GM19452 (cell line): Measurements from ENCODE around the gene COL23A1.
"Not testable (repeated sequence)": the region's sequence is repeated elsewhere in the genome, so short reads cannot be mapped to it uniquely, and the experiment has no call there.

ENCODE experiments used
- ATAC-seq: cut with Tn5 transposase; IDR thresholded peaks from one replicate; pipeline ENCODE4 v1.9.1; 2021; ENCODE audit not compliant: unreplicated experiment

The COL23A1 gene

DNA sequence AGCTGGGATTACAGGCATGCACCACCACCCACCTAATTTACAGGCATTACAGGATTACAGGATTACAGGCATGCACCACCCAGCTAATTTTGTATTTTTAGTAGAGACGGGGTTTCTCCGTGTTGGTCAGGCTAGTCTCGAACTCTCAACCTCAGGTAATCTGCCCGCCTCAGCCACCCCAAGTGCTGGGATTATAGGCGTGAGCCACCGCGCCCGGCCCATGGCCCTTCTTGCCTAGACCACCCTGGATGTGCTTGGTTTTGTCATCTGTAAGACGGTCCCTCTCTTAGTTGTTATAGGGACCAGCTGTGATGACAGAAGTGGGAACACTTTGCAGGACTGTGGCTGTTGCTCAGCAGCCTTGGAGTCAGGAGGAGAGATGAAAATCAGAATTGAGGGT is 354.1 kb downstream of the COL23A1 start:
- ATAC-seq = no peak

DNA sequence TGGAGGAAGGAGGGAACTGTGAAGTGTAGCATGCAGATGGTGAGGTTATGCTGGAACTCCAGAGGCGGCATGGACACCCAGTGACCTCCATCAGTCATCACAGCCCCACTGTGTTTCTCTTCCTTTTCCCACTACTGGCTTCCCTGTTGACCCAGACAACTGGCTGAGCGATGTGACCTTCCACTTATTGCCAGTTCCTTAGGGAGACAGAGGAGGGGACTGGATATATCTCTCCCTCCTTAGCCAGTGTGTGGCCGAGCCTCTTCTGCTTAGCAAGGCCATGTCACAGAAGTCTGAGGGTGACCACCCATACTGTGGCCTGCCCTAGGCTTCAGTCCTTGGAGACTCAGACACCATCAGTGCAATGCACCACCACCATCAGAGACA is 354.6 kb downstream of the COL23A1 start:
- no peak for ATAC-seq

- ATAC-seq = no peak
Measured at GRCh38 chr5:178234750-178235587, 355.2 kb downstream of the COL23A1 start.

DNA sequence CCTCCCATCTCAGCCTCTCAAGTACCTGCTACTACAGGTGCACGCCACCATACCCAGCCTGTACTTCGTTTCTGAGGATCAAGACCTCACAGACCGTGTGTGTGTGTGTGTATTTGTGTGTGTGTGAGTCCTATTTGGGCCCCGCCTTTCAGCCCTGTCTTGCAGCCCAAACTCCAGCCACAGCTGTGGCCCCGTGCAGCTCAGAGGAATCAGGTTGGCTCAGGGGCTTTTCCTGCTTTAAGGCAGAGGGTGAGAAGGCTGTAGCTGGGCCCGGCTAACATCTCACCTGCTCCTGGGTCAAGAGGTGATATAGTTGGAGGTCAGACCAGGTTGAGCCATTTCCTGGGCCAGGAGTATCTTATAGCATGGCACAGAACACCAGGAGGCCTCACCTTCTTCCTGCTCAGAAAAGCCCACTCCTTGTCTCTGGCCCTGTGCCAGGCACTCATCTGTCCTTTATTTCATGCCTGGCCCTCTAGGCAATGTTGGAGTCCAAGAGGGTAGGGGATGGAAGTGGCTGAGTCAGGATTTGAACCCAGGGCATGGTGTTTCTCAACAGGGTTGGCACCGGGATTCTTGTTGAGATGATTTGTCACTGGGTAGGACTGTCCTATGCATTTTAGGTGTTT is 356.0 kb downstream of the COL23A1 start:
- ATAC-seq = no peak

GRCh38 chr5:178232920-178233429 is 357.2 kb downstream of the COL23A1 start:
- ATAC-seq = no peak

- ATAC-seq = peak; percentile 70
Measured at GRCh38 chr5:178232124-178232919, 357.9 kb downstream of the COL23A1 start, which contains the start of gene PHYKPL. TSS of gene PHYKPL (minus strand) at chr5:178232802. CDS start at chr5:178232550, 252 bp downstream.

DNA sequence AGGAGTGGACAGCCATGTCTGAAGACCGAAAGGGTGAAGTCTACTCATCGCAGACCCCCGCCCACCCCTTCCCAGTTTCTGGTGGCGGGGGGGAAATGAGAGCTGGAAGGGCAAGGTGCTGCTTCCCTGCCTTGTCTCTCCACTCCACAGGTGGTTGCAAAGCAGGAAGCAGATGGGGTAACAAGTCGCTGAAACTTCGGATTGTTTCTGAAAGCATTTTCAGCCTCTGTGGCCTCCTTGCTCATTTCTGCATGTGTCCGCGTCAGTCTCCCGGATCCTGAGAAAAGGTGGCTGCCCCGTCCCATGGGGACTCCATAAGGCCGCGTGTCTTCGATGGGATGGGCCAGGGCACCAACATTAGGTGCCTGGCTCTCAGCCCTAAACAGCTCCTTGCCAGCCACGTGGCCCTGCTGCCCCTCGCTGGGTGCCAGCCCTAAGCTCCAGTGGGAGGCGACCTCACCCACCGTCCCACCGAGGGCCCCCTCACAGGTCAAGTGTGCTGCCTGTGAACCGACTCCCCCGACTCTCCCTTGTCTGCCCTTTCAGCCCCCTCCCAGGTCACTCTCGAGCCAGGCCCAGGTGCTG is 358.6 kb downstream of the COL23A1 start:
- no peak for ATAC-seq

- no peak for ATAC-seq
Measured at GRCh38 chr5:178230879-178231538, 359.2 kb downstream of the COL23A1 start.

DNA sequence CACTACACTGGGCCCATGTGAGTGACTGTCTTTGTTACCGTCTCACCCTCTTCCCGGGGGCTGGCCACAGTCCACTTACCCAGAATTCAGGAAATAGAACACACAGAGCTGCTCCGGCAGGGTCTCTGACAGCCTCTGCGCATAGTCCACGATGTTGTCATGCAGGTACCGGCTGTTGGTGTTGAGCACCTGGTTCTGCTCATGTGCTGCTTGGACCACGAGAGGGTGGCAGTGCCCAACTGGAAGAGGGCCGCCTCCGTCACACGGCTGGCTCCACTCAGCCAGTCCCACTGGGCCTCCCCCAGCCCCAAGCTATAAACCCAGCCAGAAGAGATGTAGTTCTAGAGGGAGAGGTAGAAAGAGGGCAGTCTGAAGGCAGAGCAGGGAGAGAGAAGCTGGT is 360.3 kb downstream of the COL23A1 start:
- no peak for ATAC-seq

DNA sequence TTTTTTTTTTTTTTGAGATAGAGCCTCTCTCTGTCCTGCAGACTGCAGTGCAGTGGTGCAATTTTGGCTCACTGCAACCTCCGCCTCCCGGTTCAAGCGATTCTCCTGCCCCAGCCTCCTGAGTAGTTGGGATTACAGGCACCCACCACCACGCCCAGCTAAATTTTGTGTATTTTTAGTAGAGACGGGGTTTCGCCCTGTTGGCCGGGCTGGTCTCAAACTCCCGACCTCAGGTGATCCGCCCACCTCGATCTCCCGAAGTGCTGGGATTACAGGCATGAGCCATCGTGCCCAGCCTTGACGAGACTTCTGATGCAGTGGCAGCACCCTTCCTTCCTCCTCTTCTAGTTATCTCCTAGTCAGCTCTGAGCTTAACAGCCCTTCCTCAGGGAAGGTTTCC is 361.1 kb downstream of the COL23A1 start:
- not testable (repeated sequence) for ATAC-seq

DNA sequence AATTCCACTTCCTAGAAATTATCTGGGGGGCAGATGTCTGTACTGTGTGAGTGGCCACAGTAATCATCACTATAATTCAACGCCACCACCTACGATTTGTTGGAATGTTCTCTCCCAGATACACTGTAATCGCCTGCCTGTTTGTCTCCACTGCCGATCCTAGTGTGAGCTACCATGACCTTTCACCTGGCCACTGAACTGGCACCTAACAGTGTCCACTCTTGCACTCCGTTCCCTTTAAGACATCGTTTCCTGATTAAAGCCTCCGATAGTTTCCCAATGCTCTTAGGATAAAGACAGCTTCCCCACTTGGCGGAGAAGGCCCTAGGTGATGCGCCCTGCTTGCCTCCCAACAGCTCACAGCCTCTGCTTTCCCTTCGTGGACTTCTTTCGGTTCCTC is 361.6 kb downstream of the COL23A1 start:
- ATAC-seq = no peak

GRCh38 chr5:178227929-178228328 is 362.3 kb downstream of the COL23A1 start:
- no peak for ATAC-seq

GRCh38 chr5:178227138-178227659 is 363.0 kb downstream of the COL23A1 start:
- ATAC-seq = no peak

DNA sequence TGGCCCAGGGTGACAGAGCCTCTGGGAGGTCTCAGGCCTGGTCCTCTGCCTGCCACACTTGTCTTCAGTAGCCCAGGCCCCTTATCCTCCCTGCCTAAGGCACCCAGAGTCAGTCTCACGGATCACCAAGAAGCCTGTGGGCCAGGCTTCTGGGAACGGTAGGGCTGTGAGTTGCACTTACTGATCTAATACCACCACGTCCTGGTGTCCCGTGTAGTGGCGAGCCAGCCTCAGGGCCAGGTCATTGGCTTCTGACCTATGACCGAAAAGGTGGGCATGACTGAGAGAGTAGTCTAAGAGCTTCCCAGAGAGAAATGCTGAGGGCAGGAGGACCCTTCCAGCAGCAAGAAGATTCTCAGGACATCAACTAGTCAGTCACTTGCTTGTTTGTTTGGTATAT is 365.0 kb downstream of the COL23A1 start:
- ATAC-seq = no peak

DNA sequence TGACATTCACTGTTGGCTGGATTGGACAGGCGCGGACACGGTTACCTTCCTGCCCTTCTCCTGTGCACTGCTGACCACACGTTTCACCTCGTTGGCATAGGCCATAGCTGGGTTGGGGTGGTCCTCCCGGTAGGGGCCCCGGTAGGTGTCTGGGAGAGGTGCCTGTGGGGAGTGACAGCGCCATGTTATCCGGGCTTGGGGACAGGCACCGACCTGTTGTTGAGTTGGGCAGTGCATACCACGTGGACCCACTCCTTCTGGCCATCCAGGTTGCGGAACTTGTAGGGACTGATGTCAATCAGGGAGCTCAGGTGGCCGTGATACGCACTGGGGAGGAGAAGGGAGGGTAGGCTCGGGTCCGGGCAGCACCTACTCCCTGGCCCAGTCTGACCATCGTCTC is 365.8 kb downstream of the COL23A1 start:
- no peak for ATAC-seq

- no peak for ATAC-seq
Measured at GRCh38 chr5:178223828-178224335, 366.3 kb downstream of the COL23A1 start.

DNA sequence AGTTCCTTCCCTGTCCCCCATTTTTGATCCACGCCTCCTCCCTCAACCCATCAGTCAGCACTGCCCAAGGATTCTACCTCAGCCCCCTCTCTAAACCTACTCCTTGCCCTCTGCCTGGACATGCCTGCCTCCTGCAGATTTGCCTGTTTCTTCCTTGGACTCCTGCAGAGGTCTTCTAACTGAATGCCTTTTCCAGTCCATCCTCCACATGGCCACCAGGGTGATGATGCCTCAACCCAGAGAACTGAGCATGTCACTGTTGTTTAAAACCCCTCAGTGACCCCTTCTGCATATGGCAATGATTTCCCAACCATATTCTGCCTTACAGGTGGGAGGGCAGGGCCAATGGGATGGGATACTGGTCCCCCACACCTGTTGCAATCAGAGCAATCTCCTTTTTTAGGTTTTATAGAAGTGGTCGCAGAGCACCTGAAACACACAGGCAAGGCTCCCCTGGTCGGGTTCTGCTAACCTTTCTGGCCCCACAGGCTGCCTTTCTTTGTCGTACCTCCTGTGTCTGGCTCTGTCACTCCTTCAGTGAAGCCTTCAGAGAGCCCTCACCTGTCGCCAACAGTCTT is 366.9 kb downstream of the COL23A1 start:
- ATAC-seq = no peak

- ATAC-seq = no peak
Measured at GRCh38 chr5:178222292-178222691, 367.9 kb downstream of the COL23A1 start.

DNA sequence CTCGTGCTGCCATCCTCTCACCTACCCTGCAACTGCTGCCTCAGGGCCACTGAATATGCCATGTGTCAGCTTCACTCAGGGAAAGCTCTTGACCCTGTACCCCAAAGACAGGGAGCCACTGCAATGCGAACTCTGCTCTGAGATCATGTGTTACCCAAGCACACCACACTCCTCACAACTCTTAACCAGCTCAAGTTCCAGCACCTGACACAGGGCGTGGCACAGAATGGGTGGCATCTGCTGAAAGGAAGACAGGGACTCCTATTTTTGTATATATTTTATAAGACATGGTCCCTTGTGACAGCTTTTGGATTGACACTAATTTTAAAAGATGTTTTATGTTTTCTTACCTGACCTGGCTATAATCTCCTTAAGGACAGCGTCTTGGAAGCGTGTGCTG is 368.3 kb downstream of the COL23A1 start:
- ATAC-seq = no peak

DNA sequence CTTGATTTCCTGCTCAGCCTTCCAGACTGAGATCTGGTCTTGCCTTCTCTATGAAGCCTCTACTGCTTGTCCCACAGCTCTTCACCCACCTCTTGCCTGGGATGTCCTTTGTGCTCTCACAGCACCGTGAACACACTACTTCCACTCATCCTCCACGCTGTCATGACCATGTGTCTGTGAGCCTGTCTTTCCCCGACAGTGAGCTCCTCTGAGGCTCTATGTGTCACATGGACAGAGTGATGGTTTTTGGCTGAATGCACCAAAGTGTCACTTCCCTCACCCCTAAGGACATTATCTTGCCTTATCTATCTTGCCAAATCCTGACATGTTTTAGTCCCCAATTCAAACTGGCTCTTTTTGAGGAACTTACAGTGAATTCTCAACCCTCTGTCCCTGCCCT is 368.9 kb downstream of the COL23A1 start:
- no peak for ATAC-seq
